PFSK-1 (cell line): Measurements from ENCODE around the gene DYRK1A.

Experiments
- FOXP2 ChIP-seq: optimal IDR thresholded peaks from 2 replicates; pipeline ENCODE3; 2011; ENCODE audit warnings: borderline replicate concordance, control low read depth, inconsistent platforms; ENCODE audit not compliant: insufficient read depth; ENCODE audit errors: extremely low read length, extremely low read depth
- POLR2AphosphoS5 ChIP-seq: IDR thresholded peaks from 2 replicates; pipeline ENCODE4 v1.6.1; 2012; ENCODE audit warnings: low read depth, mild to moderate bottlenecking, control low read depth, low read length, moderate library complexity
- REST ChIP-seq, 2 experiments: IDR thresholded peaks; 2 replicates each; pipeline versions ENCODE4 v1.6.1 to v1.8.0; 2011 to 2012; ENCODE audit warnings: low read depth in 2 of 2, low read length in 2 of 2, control low read depth in 1 of 2, inconsistent platforms in 1 of 2, mild to moderate bottlenecking in 1 of 2, moderate library complexity in 1 of 2; ENCODE audit not compliant: insufficient read depth in 1 of 2
- SIN3A ChIP-seq: IDR thresholded peaks from 2 replicates; pipeline ENCODE4 v1.6.1; 2012; ENCODE audit warnings: mild to moderate bottlenecking, low read length, moderate library complexity, borderline replicate concordance; ENCODE audit not compliant: insufficient read depth
- TAF1 ChIP-seq: IDR thresholded peaks from 2 replicates; pipeline ENCODE4 v1.6.1; 2012; ENCODE audit warnings: low read length, control low read depth, borderline replicate concordance; ENCODE audit not compliant: insufficient read depth

DYRK1A gene

GRCh38 chr21:37375866-37376574 lies 9.4 kb downstream of the DYRK1A start:
- TF ChIP-seq REST (IDR thresholded peaks at IDR 0.05; ENCODE audit: insufficient read depth in 1 of 2, low read depth in 2 of 2, low read length in 2 of 2) (no peak), POLR2AphosphoS5 (no peak), TAF1 (no peak), SIN3A (no peak), FOXP2 (no peak)

- TF ChIP-seq REST (IDR thresholded peaks at IDR 0.05; ENCODE audit: insufficient read depth in 1 of 2, low read depth in 2 of 2, low read length in 2 of 2) (no peak), SIN3A (no peak), POLR2AphosphoS5 (no peak), FOXP2 (no peak), TAF1 (no peak)
Measured at GRCh38 chr21:37378700-37379139, 12.1 kb downstream of the DYRK1A start.

- TF ChIP-seq POLR2AphosphoS5 (no peak), REST (IDR thresholded peaks at IDR 0.05; ENCODE audit: insufficient read depth in 1 of 2, low read depth in 2 of 2, low read length in 2 of 2) (no peak), FOXP2 (no peak), TAF1 (no peak), SIN3A (no peak)
Measured at GRCh38 chr21:37380349-37381323, 14.1 kb downstream of the DYRK1A start.

GRCh38 chr21:37381883-37382585 lies 15.5 kb downstream of the DYRK1A start:
- TF ChIP-seq SIN3A (no peak), POLR2AphosphoS5 (no peak), FOXP2 (no peak), REST (IDR thresholded peaks at IDR 0.05; ENCODE audit: insufficient read depth in 1 of 2, low read depth in 2 of 2, low read length in 2 of 2) (no peak), TAF1 (no peak)
